RWPE1 (cell line): ENCODE data around the gene PLEKHA4.
"Not testable (repeated sequence)": the region's sequence is repeated elsewhere in the genome, so short reads cannot be mapped to it uniquely, and the experiment has no call there.

Experiments used
- CTCF ChIA-PET: fragments of 350-600 bp; sonication (Branson Sonifier 250); formaldehyde crosslinking; extraction: SDS; loops from one replicate; lab custom pipeline; 2021; lab: Yijun Ruan, JAX
- POLR2A ChIA-PET: fragments of 400-600 bp; formaldehyde crosslinking; extraction: SDS; loops from one replicate; lab custom pipeline; 2020; ENCODE audit warnings: antibody characterized with exemption; ENCODE audit not compliant: low non-redundant PET; lab: Yijun Ruan, JAX
- DNase-seq: peaks from one replicate; pipeline ENCODE4 v3.0.0; 2012; ENCODE audit warnings: low spot score
- H3K27ac ChIP-seq: fragments of 450-650 bp; 2 replicates; pipeline ENCODE4 v1.5.1; 2017
- TF ChIP-seq, protein P1 (sequence below): fragments of 450-650 bp; conservative IDR thresholded peaks from 2 replicates; pipeline ENCODE4 v1.5.1; 2017; ENCODE audit warnings: low read depth, mild to moderate bottlenecking

Gene PLEKHA4

DNA sequence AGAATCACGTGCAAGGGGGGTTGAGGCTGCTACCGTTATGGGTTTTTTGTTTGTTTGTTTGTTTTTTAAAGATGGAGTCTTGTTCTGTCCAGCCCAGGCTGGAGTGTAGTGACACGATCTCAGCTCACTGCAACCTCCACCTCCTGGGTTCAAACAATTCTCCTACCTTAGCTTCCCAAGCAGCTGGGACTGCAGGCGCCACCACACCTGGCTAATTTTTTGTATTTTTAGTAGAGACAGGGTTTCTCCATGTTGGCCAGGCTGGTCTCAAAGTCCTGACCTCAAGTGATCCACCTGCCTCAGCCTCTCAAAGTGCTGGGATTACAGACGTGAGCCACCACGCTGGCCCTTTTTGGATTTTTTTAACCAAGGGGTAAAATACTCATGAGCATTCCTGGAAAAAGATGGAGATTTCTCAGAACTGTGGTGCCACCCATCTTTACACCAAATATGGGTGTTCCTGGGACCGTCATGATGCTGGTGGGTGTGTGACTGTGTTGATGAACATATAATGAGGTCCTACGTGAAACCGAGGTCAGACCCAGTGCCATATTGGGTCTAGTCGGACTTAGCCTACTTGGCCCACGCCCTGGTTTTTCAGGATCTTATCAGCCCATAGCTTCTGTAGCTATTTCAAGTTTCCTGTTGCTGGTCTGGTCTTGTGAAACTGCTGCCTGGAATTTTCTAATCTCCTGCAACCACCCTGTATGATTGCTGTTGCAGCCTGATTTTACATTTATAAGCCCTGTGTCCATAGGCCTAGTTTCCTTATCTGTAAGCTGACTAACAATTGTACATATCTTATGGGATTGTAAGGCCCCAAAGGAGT is 10.0 kb upstream of the PLEKHA4 start:
- ChIA-PET CTCF (interaction anchor here (0.6 to 0.7 kb wide), 3 partner anchors 68 to 219 kb away, joined by 3 read pairs; no protein-coding TSS in a partner anchor), POLR2A (interaction anchor here (0.6 to 0.7 kb wide), 2 partner anchors 10 to 86 kb away, joined by 3 to 4 read pairs; partner anchors contain the start of gene PLEKHA4)
- peak overlapping the region; percentile 98 for H3K27ac ChIP-seq
- TF ChIP-seq, protein P1, sequence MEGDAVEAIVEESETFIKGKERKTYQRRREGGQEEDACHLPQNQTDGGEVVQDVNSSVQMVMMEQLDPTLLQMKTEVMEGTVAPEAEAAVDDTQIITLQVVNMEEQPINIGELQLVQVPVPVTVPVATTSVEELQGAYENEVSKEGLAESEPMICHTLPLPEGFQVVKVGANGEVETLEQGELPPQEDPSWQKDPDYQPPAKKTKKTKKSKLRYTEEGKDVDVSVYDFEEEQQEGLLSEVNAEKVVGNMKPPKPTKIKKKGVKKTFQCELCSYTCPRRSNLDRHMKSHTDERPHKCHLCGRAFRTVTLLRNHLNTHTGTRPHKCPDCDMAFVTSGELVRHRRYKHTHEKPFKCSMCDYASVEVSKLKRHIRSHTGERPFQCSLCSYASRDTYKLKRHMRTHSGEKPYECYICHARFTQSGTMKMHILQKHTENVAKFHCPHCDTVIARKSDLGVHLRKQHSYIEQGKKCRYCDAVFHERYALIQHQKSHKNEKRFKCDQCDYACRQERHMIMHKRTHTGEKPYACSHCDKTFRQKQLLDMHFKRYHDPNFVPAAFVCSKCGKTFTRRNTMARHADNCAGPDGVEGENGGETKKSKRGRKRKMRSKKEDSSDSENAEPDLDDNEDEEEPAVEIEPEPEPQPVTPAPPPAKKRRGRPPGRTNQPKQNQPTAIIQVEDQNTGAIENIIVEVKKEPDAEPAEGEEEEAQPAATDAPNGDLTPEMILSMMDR: no peak
- DNase-seq: no peak

DNA sequence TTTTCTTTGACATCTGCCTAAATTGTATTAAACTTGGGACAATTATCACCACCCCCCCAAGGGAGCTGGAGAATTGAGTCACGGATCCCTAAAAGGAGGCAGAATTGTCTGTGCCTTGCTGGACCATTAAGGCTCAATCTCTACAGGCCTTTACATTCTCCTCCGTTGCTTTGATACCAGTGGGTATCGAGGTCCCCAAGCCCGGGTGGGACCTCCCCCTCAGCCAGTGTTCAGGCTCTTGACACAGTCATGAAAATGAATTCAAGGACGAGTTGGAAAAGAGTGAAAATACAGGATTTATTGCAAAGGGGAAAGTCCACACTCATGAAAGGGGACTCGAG is 9.4 kb upstream of the PLEKHA4 start:
- ChIA-PET POLR2A (no interaction called here), CTCF (interaction anchor here (0.6 to 0.7 kb wide), 2 partner anchors 68 to 89 kb away, joined by 3 read pairs; no protein-coding TSS in a partner anchor)
- TF ChIP-seq, protein P1: no peak
- peak overlapping the region; percentile 98 for H3K27ac ChIP-seq
- DNase-seq: no peak

DNA sequence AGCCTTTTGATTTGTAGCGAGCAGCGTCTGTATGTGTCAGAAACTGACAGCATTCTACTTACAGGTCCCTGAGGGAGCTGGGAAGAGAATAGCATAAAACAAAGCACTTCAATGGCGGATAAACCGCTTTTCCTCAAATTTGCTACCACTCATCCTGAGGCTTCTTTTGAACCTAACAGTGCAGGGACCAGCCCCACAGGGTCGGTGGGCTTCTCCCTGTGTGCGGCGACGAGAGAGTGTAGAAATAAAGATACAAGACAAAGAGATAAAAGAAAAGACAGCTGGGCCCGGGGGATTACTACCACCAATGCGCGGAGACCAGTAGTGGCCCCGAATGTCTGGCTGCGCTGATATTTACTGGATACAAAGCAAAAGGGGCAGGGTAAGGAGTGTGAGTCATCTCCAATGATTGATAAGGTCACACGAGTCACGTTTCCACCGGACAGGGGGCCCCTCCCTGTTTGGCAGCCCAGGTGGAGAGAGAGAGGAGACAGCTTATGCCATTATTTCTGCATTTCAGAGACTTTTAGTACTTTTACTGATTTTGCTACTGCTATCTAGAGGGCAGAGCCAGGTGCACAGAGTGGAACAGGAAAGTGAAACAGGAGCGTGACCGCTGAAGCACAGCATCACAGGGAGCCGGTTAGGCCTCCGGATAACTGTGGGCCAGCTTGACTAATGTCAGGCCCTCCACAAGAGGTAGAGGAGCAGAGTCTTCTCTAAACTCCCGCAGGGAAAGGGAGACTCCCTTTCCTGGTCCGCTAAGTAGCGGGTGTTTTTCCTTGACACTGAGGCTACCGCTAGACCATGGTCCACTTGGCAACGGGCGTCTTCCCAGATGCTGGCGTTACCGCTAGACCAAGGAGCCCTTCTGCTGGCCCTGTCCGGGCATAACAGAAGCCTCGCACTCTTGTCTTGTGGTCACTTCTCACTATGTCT is 7.9 kb upstream of the PLEKHA4 start:
- ChIA-PET CTCF (interaction anchor here (0.6 kb wide), 1 partner anchor 84 kb away, joined by 3 read pairs; no protein-coding TSS in a partner anchor), POLR2A (interaction anchor here (0.6 to 1.0 kb wide), 3 partner anchors 77 to 190 kb away, joined by 3 to 4 read pairs (median 3); no protein-coding TSS in a partner anchor)
- peak overlapping the region; percentile 98 for H3K27ac ChIP-seq
- not testable (repeated sequence) for DNase-seq

DNA sequence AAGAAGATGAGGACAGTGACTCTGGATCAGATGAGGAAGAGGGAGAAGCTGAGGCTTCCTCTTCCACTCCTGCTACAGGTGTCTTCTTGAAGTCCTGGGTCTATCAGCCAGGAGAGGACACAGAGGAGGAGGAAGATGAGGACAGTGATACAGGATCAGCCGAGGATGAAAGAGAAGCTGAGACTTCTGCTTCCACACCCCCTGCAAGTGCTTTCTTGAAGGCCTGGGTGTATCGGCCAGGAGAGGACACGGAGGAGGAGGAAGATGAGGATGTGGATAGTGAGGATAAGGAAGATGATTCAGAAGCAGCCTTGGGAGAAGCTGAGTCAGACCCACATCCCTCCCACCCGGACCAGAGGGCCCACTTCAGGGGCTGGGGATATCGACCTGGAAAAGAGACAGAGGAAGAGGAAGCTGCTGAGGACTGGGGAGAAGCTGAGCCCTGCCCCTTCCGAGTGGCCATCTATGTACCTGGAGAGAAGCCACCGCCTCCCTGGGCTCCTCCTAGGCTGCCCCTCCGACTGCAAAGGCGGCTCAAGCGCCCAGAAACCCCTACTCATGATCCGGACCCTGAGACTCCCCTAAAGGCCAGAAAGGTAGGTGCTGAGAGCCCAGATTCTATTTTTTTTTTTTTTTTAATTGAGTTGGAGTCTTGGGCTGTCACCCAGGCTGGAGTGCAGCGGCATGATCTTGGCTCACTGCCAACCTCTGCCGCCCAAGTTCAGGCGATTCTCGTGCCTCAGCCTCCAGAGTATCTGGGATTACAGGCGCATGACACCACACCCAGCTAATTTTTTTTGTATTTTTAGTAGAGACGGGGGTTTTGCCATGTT is 6.1 kb upstream of the PLEKHA4 start:
- TF ChIP-seq, protein P1: no peak
- H3K27ac ChIP-seq: peak overlapping the region; percentile 98
- ChIA-PET POLR2A (no interaction called here), CTCF (interaction anchor here (0.5 to 1.2 kb wide), 3 partner anchors 16 to 90 kb away, joined by 3 to 5 read pairs (median 3); no protein-coding TSS in a partner anchor)
- DNase-seq: no peak

DNA sequence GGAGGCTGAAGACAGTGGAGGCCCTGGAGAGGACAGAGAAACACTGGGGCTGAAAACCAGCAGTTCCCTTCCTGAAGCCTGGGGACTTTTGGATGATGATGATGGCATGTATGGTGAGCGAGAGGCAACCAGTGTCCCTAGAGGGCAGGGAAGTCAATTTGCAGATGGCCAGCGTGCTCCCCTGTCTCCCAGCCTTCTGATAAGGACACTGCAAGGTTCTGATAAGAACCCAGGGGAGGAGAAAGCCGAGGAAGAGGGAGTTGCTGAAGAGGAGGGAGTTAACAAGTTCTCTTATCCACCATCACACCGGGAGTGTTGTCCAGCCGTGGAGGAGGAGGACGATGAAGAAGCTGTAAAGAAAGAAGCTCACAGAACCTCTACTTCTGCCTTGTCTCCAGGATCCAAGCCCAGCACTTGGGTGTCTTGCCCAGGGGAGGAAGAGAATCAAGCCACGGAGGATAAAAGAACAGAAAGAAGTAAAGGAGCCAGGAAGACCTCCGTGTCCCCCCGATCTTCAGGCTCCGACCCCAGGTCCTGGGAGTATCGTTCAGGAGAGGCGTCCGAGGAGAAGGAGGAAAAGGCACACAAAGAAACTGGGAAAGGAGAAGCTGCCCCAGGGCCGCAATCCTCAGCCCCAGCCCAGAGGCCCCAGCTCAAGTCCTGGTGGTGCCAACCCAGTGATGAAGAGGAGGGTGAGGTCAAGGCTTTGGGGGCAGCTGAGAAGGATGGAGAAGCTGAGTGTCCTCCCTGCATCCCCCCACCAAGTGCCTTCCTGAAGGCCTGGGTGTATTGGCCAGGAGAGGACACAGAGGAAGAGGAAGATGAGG is 5.3 kb upstream of the PLEKHA4 start:
- DNase-seq: no peak
- peak overlapping the region; percentile 98 for H3K27ac ChIP-seq
- ChIA-PET CTCF (interaction anchor here (0.6 to 1.2 kb wide), 3 partner anchors 85 to 97 kb away, joined by 3 to 5 read pairs (median 3); no protein-coding TSS in a partner anchor), POLR2A (no interaction called here)
- TF ChIP-seq, protein P1: no peak
